ENCODE results near the gene GAGE10. TPM values are rescaled to one million over a fixed set of nuclear protein-coding genes. Genes with fewer than 3 reads are reported as not detected.

The GAGE10 gene
- total and polyA plus RNA-seq, 2 experiments from 2014 or later: not detected

DNA sequence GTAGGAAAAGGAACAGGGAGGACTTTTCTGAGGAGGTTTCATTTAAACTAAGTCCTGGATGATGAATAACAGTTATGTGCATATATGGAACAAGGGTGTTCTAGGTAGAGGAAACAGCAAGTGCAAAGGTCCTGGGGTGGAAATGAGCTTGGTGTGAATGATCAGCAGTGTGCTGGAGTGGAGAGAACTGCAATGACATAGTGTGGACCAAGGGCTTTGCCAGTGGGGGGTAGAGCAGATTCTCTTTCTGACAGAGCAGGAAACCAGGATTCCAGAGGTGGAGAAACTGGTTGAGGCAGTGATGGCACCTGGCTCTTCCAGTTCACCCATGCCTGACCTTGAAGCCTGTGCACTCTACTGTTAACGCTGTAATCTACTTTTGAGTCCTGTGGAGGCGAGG lies 32.1 kb upstream of the GAGE10 start:
- Mint-ChIP-seq H3K36me3 (ENCODE audit: low read depth) (peaks cover 23% of the 10 kb centered on the region), H3K27me3 (ENCODE audit: insufficient read depth, low read depth, poor library complexity) (peaks cover 10% of the 10 kb centered on the region), H3K4me3 (peak overlapping the region; percentile 66), H3K4me1 (peaks cover 34% of the 10 kb centered on the region), H3K9me3 (no peaks in the 10 kb centered on the region; the same call in 1 of the 3 replicates), H3K27ac (peak overlapping the region; percentile 86)
- peaks cover 3% of the 10 kb centered on the region; the same call in 1 of the 2 replicates for H3K4me1 ChIP-seq (ENCODE audit: insufficient read depth)
- DNase-seq (ENCODE audit: low spot score): no peak
- H3K36me3 ChIP-seq (ENCODE audit: insufficient read depth): no peaks in the 10 kb centered on the region
- H2AFZ ChIP-seq: no peak overlapping the region
- TF ChIP-seq ZNF331 (CRISPR knock-in tag; IDR thresholded peaks at IDR 0.05; ENCODE audit: low read depth): no peak
- TF ChIP-seq, protein P1, sequence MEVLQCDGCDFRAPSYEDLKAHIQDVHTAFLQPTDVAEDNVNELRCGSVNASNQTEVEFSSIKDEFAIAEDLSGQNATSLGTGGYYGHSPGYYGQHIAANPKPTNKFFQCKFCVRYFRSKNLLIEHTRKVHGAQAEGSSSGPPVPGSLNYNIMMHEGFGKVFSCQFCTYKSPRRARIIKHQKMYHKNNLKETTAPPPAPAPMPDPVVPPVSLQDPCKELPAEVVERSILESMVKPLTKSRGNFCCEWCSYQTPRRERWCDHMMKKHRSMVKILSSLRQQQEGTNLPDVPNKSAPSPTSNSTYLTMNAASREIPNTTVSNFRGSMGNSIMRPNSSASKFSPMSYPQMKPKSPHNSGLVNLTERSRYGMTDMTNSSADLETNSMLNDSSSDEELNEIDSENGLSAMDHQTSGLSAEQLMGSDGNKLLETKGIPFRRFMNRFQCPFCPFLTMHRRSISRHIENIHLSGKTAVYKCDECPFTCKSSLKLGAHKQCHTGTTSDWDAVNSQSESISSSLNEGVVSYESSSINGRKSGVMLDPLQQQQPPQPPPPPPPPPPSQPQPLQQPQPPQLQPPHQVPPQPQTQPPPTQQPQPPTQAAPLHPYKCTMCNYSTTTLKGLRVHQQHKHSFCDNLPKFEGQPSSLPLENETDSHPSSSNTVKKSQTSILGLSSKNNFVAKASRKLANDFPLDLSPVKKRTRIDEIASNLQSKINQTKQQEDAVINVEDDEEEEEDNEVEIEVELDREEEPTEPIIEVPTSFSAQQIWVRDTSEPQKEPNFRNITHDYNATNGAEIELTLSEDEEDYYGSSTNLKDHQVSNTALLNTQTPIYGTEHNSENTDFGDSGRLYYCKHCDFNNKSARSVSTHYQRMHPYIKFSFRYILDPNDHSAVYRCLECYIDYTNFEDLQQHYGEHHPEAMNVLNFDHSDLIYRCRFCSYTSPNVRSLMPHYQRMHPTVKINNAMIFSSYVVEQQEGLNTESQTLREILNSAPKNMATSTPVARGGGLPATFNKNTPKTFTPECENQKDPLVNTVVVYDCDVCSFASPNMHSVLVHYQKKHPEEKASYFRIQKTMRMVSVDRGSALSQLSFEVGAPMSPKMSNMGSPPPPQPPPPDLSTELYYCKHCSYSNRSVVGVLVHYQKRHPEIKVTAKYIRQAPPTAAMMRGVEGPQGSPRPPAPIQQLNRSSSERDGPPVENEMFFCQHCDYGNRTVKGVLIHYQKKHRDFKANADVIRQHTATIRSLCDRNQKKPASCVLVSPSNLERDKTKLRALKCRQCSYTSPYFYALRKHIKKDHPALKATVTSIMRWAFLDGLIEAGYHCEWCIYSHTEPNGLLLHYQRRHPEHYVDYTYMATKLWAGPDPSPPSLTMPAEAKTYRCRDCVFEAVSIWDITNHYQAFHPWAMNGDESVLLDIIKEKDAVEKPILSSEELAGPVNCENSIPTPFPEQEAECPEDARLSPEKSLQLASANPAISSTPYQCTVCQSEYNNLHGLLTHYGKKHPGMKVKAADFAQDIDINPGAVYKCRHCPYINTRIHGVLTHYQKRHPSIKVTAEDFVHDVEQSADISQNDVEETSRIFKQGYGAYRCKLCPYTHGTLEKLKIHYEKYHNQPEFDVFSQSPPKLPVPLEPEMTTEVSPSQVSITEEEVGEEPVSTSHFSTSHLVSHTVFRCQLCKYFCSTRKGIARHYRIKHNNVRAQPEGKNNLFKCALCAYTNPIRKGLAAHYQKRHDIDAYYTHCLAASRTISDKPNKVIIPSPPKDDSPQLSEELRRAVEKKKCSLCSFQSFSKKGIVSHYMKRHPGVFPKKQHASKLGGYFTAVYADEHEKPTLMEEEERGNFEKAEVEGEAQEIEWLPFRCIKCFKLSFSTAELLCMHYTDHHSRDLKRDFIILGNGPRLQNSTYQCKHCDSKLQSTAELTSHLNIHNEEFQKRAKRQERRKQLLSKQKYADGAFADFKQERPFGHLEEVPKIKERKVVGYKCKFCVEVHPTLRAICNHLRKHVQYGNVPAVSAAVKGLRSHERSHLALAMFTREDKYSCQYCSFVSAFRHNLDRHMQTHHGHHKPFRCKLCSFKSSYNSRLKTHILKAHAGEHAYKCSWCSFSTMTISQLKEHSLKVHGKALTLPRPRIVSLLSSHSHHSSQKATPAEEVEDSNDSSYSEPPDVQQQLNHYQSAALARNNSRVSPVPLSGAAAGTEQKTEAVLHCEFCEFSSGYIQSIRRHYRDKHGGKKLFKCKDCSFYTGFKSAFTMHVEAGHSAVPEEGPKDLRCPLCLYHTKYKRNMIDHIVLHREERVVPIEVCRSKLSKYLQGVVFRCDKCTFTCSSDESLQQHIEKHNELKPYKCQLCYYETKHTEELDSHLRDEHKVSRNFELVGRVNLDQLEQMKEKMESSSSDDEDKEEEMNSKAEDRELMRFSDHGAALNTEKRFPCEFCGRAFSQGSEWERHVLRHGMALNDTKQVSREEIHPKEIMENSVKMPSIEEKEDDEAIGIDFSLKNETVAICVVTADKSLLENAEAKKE (CRISPR knock-in tag; IDR thresholded peaks at IDR 0.05): no peak
- TF ChIP-seq, protein P2, sequence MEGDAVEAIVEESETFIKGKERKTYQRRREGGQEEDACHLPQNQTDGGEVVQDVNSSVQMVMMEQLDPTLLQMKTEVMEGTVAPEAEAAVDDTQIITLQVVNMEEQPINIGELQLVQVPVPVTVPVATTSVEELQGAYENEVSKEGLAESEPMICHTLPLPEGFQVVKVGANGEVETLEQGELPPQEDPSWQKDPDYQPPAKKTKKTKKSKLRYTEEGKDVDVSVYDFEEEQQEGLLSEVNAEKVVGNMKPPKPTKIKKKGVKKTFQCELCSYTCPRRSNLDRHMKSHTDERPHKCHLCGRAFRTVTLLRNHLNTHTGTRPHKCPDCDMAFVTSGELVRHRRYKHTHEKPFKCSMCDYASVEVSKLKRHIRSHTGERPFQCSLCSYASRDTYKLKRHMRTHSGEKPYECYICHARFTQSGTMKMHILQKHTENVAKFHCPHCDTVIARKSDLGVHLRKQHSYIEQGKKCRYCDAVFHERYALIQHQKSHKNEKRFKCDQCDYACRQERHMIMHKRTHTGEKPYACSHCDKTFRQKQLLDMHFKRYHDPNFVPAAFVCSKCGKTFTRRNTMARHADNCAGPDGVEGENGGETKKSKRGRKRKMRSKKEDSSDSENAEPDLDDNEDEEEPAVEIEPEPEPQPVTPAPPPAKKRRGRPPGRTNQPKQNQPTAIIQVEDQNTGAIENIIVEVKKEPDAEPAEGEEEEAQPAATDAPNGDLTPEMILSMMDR (conservative IDR thresholded peaks at IDR 0.05; ENCODE audit: low read depth in 2 of 2): no peak
- no peak for TF ChIP-seq NANOG (IDR thresholded peaks at IDR 0.05; ENCODE audit: borderline replicate concordance)
- TF ChIP-seq, protein P3, sequence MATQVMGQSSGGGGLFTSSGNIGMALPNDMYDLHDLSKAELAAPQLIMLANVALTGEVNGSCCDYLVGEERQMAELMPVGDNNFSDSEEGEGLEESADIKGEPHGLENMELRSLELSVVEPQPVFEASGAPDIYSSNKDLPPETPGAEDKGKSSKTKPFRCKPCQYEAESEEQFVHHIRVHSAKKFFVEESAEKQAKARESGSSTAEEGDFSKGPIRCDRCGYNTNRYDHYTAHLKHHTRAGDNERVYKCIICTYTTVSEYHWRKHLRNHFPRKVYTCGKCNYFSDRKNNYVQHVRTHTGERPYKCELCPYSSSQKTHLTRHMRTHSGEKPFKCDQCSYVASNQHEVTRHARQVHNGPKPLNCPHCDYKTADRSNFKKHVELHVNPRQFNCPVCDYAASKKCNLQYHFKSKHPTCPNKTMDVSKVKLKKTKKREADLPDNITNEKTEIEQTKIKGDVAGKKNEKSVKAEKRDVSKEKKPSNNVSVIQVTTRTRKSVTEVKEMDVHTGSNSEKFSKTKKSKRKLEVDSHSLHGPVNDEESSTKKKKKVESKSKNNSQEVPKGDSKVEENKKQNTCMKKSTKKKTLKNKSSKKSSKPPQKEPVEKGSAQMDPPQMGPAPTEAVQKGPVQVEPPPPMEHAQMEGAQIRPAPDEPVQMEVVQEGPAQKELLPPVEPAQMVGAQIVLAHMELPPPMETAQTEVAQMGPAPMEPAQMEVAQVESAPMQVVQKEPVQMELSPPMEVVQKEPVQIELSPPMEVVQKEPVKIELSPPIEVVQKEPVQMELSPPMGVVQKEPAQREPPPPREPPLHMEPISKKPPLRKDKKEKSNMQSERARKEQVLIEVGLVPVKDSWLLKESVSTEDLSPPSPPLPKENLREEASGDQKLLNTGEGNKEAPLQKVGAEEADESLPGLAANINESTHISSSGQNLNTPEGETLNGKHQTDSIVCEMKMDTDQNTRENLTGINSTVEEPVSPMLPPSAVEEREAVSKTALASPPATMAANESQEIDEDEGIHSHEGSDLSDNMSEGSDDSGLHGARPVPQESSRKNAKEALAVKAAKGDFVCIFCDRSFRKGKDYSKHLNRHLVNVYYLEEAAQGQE (IDR thresholded peaks at IDR 0.05; ENCODE audit: unreplicated experiment): no peak
- TF ChIP-seq STAT1 (IDR thresholded peaks at IDR 0.05; ENCODE audit: unreplicated experiment): no peak
- no peak for TF ChIP-seq EZH2 (IDR thresholded peaks at IDR 0.05; ENCODE audit: low read depth, unreplicated experiment)
- no peak for TF ChIP-seq POLR2AphosphoS5 (IDR thresholded peaks at IDR 0.05; ENCODE audit: low read depth)
- no peak for TF ChIP-seq CREB1 (CRISPR knock-in tag; IDR thresholded peaks at IDR 0.05; ENCODE audit: low read depth)
- TF ChIP-seq JUNB (IDR thresholded peaks at IDR 0.05; ENCODE audit: unreplicated experiment): no peak
- TF ChIP-seq ZNF114 (CRISPR knock-in tag; IDR thresholded peaks at IDR 0.05): no peak
- H4K20me1 ChIP-seq (replicated peaks; ENCODE audit: insufficient read depth): no peaks in the 10 kb centered on the region; the same call in 1 of the 2 replicates
- H3K9me2 ChIP-seq (ENCODE audit: insufficient read depth): no peaks in the 10 kb centered on the region
- peak overlapping the region; percentile 68; the same call in 1 of the 2 replicates for H3K4me2 ChIP-seq
- no peak for ATAC-seq
- peak overlapping the region; percentile 62; the same call in 1 of the 2 replicates for H3K4me3 ChIP-seq
- peaks cover 29% of the 10 kb centered on the region for H3K79me2 ChIP-seq (replicated peaks; ENCODE audit: insufficient read depth)
- no peaks in the 10 kb centered on the region for H3K27me3 ChIP-seq (ENCODE audit: insufficient read depth)
- H3K27ac ChIP-seq (ENCODE audit: low read depth): no peak overlapping the region
- H3F3A ChIP-seq (replicated peaks; ENCODE audit: low read depth): no peaks in the 10 kb centered on the region

Data from GM23338 (cell line).